B cell (primary cell): ENCODE results near the gene CRHR2. TPM values are rescaled to one million over a fixed set of nuclear protein-coding genes. Genes with fewer than 3 reads are reported as not detected.

ENCODE experiments used
- ATAC-seq: fragments of 200-7000 bp; cut with Tn5 transposase; one replicate; pipeline ENCODE4 v1.10.0; 2021; ENCODE audit warnings: low read depth, mild to moderate bottlenecking, moderate number of reproducible peaks, moderate library complexity
- CTCF ChIA-PET: fragments of 350-600 bp; sonication (Branson Sonifier 250); formaldehyde crosslinking; loops from one replicate; lab custom pipeline; 2021; ENCODE audit warnings: antibody characterized with exemption, inconsistent platforms; lab: Charles Lee
- POLR2A ChIA-PET: fragments of 350-600 bp; sonication (Branson Sonifier 250); formaldehyde crosslinking; loops from one replicate; lab custom pipeline; 2021; ENCODE audit warnings: antibody characterized with exemption; lab: Charles Lee
- DNase-seq: peaks from one replicate; pipeline ENCODE4 v3.0.0; 2013
- H2AFZ ChIP-seq: 2 replicates; pipeline ENCODE4 v1.6.1; 2012; ENCODE audit warnings: mild to moderate bottlenecking, low read depth, low read length; ENCODE audit not compliant: insufficient read depth, poor library complexity, severe bottlenecking
- H3K27ac ChIP-seq, 2 donors: 1 replicate in 1 of 2; 2 replicates in 1 of 2; pipeline ENCODE4 v1.5.1; 2012 to 2013; ENCODE audit warnings: low read length in 2 of 2, mild to moderate bottlenecking in 2 of 2, moderate library complexity in 1 of 2
- H3K27me3 ChIP-seq, 4 experiments: fragments of 200-600 bp in 1 of 4; sonication (generic) in 1 of 4; replicated peaks in 1 of 4; 1 replicate in 2 of 4; 2 replicates in 2 of 4; pipeline versions ENCODE4 v1.6.1 to v1.7.0; 2013 to 2016; ENCODE audit warnings: low read length in 3 of 4, mild to moderate bottlenecking in 2 of 4, mixed read lengths in 1 of 4, moderate library complexity in 1 of 4; ENCODE audit not compliant: insufficient read depth in 4 of 4, control insufficient read depth in 3 of 4; ENCODE audit errors: control extremely low read depth in 1 of 4
- H3K36me3 ChIP-seq, 2 experiments: replicated peaks in 1 of 2; 1 replicate in 1 of 2; 2 replicates in 1 of 2; pipeline versions ENCODE4 v1.6.1 to v1.7.1; 2013; ENCODE audit warnings: low read length in 1 of 2; ENCODE audit not compliant: insufficient read depth in 2 of 2, control insufficient read depth in 1 of 2; ENCODE audit errors: control extremely low read depth in 1 of 2, extremely low read depth in 1 of 2
- H3K4me1 ChIP-seq, 2 donors: fragments of 200-600 bp in 1 of 2; sonication (generic) in 1 of 2; 1 replicate in 1 of 2; 2 replicates in 1 of 2; pipeline versions ENCODE4 v1.5.1 to v1.6.1; 2013 to 2017; ENCODE audit warnings: low read length in 2 of 2; ENCODE audit not compliant: control insufficient read depth in 2 of 2, insufficient read depth in 2 of 2
- H3K4me2 ChIP-seq: replicated peaks from 2 replicates; pipeline ENCODE3; 2012; ENCODE audit warnings: mild to moderate bottlenecking, low read depth, low read length; ENCODE audit not compliant: poor library complexity, severe bottlenecking
- H3K4me3 ChIP-seq, 5 experiments: fragments of 200-600 bp in 1 of 5; sonication (generic) in 1 of 5; 1 replicate in 3 of 5; 2 replicates in 2 of 5; pipeline versions ENCODE4 v1.5.1 to v1.7.0; 2011 to 2016; ENCODE audit warnings: low read length in 4 of 5, mild to moderate bottlenecking in 4 of 5, low read depth in 2 of 5, control low read depth in 1 of 5, moderate library complexity in 1 of 5; ENCODE audit not compliant: insufficient read depth in 1 of 5; ENCODE audit errors: control extremely low read depth in 1 of 5, extremely low read depth in 1 of 5
- H3K79me2 ChIP-seq: fragments of 200-600 bp; sonication (generic); one replicate; pipeline ENCODE4 v1.6.0; 2016; ENCODE audit warnings: low read length; ENCODE audit not compliant: control insufficient read depth, insufficient read depth
- H3K9ac ChIP-seq: fragments of 200-600 bp; sonication (generic); 2 replicates; pipeline ENCODE4 v1.6.1; 2017; ENCODE audit warnings: mild to moderate bottlenecking, low read length, moderate library complexity
- H3K9me3 ChIP-seq, 3 donors: one replicate each; pipeline versions ENCODE4 v1.6.1 to v1.7.1; 2013; ENCODE audit warnings: low read length in 2 of 3; ENCODE audit not compliant: control insufficient read depth in 2 of 3, insufficient read depth in 1 of 3; ENCODE audit errors: control extremely low read depth in 1 of 3
- H4K20me1 ChIP-seq: 2 replicates; pipeline ENCODE4 v1.6.0; 2012; ENCODE audit warnings: mild to moderate bottlenecking, low read length; ENCODE audit not compliant: insufficient read depth, control insufficient read depth, poor library complexity, severe bottlenecking
- H3K27ac Mint-ChIP-seq: one replicate; pipeline ENCODE4 v1.8.0; 2021; ENCODE audit warnings: mixed read lengths
- H3K27me3 Mint-ChIP-seq: one replicate; pipeline ENCODE4 v1.8.0; 2021; ENCODE audit warnings: mixed read lengths
- H3K4me1 Mint-ChIP-seq: one replicate; pipeline ENCODE4 v1.8.0; 2021; ENCODE audit warnings: mixed read lengths
- H3K4me3 Mint-ChIP-seq: one replicate; pipeline ENCODE4 v1.8.0; 2021; ENCODE audit warnings: mixed read lengths
- H3K9me3 Mint-ChIP-seq: one replicate; pipeline ENCODE4 v1.8.0; 2022; ENCODE audit warnings: mixed read lengths; ENCODE audit not compliant: insufficient read depth
- EZH2 ChIP-seq: IDR thresholded peaks from 2 replicates; pipeline ENCODE4 v1.6.1; 2012; ENCODE audit warnings: borderline replicate concordance, low read depth, mild to moderate bottlenecking, moderate library complexity, low read length; ENCODE audit not compliant: insufficient read depth, poor library complexity, severe bottlenecking
- WGBS: methylation state at CpG from one replicate; pipeline ENCODE4 v1.1.5; 2013; ENCODE audit warnings: missing lambda C conversion rate; ENCODE audit not compliant: insufficient coverage; 5-methylcytosine and 5-hydroxymethylcytosine counted together
- intact Hi-C: fragments of 100-400 bp; cut with micrococcal nuclease; formaldehyde crosslinking; loops from one replicate; pipeline ENCODE4 v1.10.0; 2022
- polyA plus RNA-seq: library from polyadenylated mRNA; depleted of rRNA; stranded (reverse); fragments of >200 nt; gene quantifications from 2 replicates; pipeline ENCODE4 v1.2.3, GENCODE V29; 2012
- total RNA-seq, 2 donors: library from RNA; stranded (reverse); fragments of 120-200 nt in 1 of 2; gene quantifications; 1 replicate in 1 of 2; 2 replicates in 1 of 2; pipeline versions ENCODE4 v1.2.3 to v1.2.4, GENCODE V29; 2013 to 2022
- TF ChIP-seq, protein P1 (sequence below): fragments of 200-600 bp; IDR thresholded peaks from one replicate; pipeline ENCODE4 v1.8.0; 2022; ENCODE audit warnings: antibody characterized with exemption, mild to moderate bottlenecking

CRHR2 gene
- total and polyA plus RNA-seq, 2 donors (not counting 1 experiment from before 2014, with no cell fraction given) = not detected

- intact Hi-C loops = no loop called here
- ChIA-PET POLR2A (no interaction called here), CTCF (interaction anchor here (1.8 kb wide), 1 partner anchor 36 kb away, joined by 6 read pairs; no protein-coding TSS in a partner anchor)
- Mint-ChIP-seq H3K4me3 (no peak overlapping the region), H3K9me3 (no peaks in the 10 kb centered on the region), H3K4me1 (no peaks in the 10 kb centered on the region), H3K27me3 (peaks cover 12% of the 10 kb centered on the region), H3K27ac (no peak overlapping the region)
- ATAC-seq (no peak), DNase-seq (no peak)
- 82% methylated on average over 2 of the region's 4 CpGs for WGBS
- H2AFZ ChIP-seq = no peak overlapping the region
- H3K36me3 ChIP-seq = no peaks in the 10 kb centered on the region
- no peaks in the 10 kb centered on the region for H3K79me2 ChIP-seq
- no peaks in the 10 kb centered on the region for H4K20me1 ChIP-seq
- no peak overlapping the region for H3K27ac ChIP-seq
- H3K9me3 ChIP-seq = peaks cover 0 to 4% (median 0%) of the 10 kb centered on the region in 3 donors
- H3K4me3 ChIP-seq = no peak overlapping the region
- TF ChIP-seq, protein P1, sequence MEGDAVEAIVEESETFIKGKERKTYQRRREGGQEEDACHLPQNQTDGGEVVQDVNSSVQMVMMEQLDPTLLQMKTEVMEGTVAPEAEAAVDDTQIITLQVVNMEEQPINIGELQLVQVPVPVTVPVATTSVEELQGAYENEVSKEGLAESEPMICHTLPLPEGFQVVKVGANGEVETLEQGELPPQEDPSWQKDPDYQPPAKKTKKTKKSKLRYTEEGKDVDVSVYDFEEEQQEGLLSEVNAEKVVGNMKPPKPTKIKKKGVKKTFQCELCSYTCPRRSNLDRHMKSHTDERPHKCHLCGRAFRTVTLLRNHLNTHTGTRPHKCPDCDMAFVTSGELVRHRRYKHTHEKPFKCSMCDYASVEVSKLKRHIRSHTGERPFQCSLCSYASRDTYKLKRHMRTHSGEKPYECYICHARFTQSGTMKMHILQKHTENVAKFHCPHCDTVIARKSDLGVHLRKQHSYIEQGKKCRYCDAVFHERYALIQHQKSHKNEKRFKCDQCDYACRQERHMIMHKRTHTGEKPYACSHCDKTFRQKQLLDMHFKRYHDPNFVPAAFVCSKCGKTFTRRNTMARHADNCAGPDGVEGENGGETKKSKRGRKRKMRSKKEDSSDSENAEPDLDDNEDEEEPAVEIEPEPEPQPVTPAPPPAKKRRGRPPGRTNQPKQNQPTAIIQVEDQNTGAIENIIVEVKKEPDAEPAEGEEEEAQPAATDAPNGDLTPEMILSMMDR = no peak
- no peak for TF ChIP-seq EZH2
- H3K27me3 ChIP-seq = peaks cover 0 to 2% (median 0%) of the 10 kb centered on the region in 4 experiments
- no peaks in the 10 kb centered on the region for H3K4me1 ChIP-seq
- no peak overlapping the region for H3K4me2 ChIP-seq
- no peak overlapping the region for H3K9ac ChIP-seq
Observed at GRCh38 chr7:30703756-30704155, 21.5 kb upstream of the CRHR2 start.

DNA sequence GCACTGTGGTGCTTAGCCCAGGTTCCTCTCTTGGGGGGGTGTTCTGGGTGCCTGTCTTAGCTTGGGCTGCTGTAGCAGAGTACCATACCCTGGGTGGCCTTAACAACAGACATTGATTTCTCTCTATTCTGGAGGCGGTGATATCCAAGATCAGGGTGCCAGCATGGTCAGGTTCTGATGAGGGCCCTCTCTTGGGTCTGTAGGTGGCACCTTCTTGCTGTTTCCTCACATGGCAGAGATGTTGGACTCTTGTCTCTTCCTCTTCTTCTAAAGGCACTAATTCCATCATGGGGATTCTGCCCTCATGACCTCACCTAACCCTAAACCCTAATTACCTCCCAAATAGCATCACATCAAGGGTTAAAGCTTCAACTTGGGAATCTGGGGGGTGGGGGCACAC, 19.9 kb upstream of the CRHR2 start:
- Histone ChIP-seq H3K4me1 (no peaks in the 10 kb centered on the region), H3K27ac (no peak overlapping the region), H3K9ac (no peak overlapping the region), H2AFZ (no peak overlapping the region), H4K20me1 (no peaks in the 10 kb centered on the region), H3K27me3 (peaks cover 0 to 6% (median 0%) of the 10 kb centered on the region in 4 experiments), H3K9me3 (peaks cover 0 to 4% (median 0%) of the 10 kb centered on the region in 3 donors), H3K4me2 (no peak overlapping the region), H3K79me2 (no peaks in the 10 kb centered on the region), H3K4me3 (no peak overlapping the region), H3K36me3 (no peaks in the 10 kb centered on the region)
- ATAC-seq (no peak), DNase-seq (no peak)
- ChIA-PET POLR2A (no interaction called here), CTCF (interaction anchor here (0.9 kb wide), 1 partner anchor 40 kb away, joined by 3 read pairs; no protein-coding TSS in a partner anchor)
- Mint-ChIP-seq H3K27ac (no peak overlapping the region), H3K9me3 (no peaks in the 10 kb centered on the region), H3K4me3 (no peak overlapping the region), H3K4me1 (no peaks in the 10 kb centered on the region), H3K27me3 (peaks cover 15% of the 10 kb centered on the region)
- TF ChIP-seq EZH2 = no peak
- TF ChIP-seq, protein P1 = no peak
- WGBS = 100% methylated on average over 1 of the region's 1 CpG
- intact Hi-C loops = no loop called here
